Activated T-cell treated with anti-CD3 and anti-CD28 coated beads, Interleukin-2, amount 50 U/mL, for 1 hour (primary cell): Measurements from ENCODE around the gene ZNHIT2.

ENCODE experiments used
- DNase-seq: peaks from one replicate; pipeline ENCODE4 v3.0.0-alpha.2; 2020

Gene ZNHIT2

GRCh38 chr11:65102142-65103095, 15.1 kb downstream of the ZNHIT2 start:
- no peak for DNase-seq

GRCh38 chr11:65100674-65101350, 16.7 kb downstream of the ZNHIT2 start:
- DNase-seq = no peak

- DNase-seq = no peak
Measured at GRCh38 chr11:65096926-65097325, 20.6 kb downstream of the ZNHIT2 start.

GRCh38 chr11:65095974-65096806, 21.3 kb downstream of the ZNHIT2 start, which contains the start of gene VPS51:
TSS of gene VPS51 (plus strand) at chr11:65096214. CDS start at chr11:65096251, 37 bp downstream.
- DNase-seq = peak; percentile 82

GRCh38 chr11:65095427-65095826, 22.1 kb downstream of the ZNHIT2 start:
- DNase-seq = no peak

- DNase-seq = no peak
Measured at GRCh38 chr11:65090628-65091027, 26.9 kb downstream of the ZNHIT2 start.

- DNase-seq = no peak
Measured at GRCh38 chr11:65089621-65090020, 27.9 kb downstream of the ZNHIT2 start.

GRCh38 chr11:65087827-65088226, 29.7 kb downstream of the ZNHIT2 start:
- DNase-seq = no peak

GRCh38 chr11:65087216-65087615, 30.3 kb downstream of the ZNHIT2 start:
- DNase-seq = no peak

GRCh38 chr11:65086809-65087208, 30.7 kb downstream of the ZNHIT2 start:
- no peak for DNase-seq

- DNase-seq = no peak
Measured at GRCh38 chr11:65085446-65085845, 32.1 kb downstream of the ZNHIT2 start.

- DNase-seq = no peak
Measured at GRCh38 chr11:65084598-65085375, 32.7 kb downstream of the ZNHIT2 start.

- DNase-seq = peak; percentile 96
Measured at GRCh38 chr11:65083834-65084597, 33.5 kb downstream of the ZNHIT2 start, which contains the start of the genes CDCA5 and ZFPL1. TSS of gene CDCA5 (minus strand) at chr11:65084040. CDS start at chr11:65083978, 62 bp downstream. TSS of gene ZFPL1 (plus strand) at chr11:65084222. CDS start at chr11:65084699, 477 bp downstream.

GRCh38 chr11:65083134-65083833, 34.2 kb downstream of the ZNHIT2 start:
- DNase-seq = no peak

GRCh38 chr11:65078786-65079342, 38.6 kb downstream of the ZNHIT2 start:
- no peak for DNase-seq

- DNase-seq = peak; percentile 78
Measured at GRCh38 chr11:65078151-65078550, 39.4 kb downstream of the ZNHIT2 start.

GRCh38 chr11:65077451-65077850, 40.0 kb downstream of the ZNHIT2 start:
- no peak for DNase-seq

- DNase-seq = no peak
Measured at GRCh38 chr11:65072631-65072966, 44.9 kb downstream of the ZNHIT2 start.

GRCh38 chr11:65071907-65072630, 45.4 kb downstream of the ZNHIT2 start:
- DNase-seq = no peak

- no peak for DNase-seq
Measured at GRCh38 chr11:65069217-65069616, 48.3 kb downstream of the ZNHIT2 start.
